ENCODE results near the gene TOMM20.
"Not testable (repeated sequence)": the region's sequence is repeated elsewhere in the genome, so short reads cannot be mapped to it uniquely, and the experiment has no call there.

Gene TOMM20

DNA sequence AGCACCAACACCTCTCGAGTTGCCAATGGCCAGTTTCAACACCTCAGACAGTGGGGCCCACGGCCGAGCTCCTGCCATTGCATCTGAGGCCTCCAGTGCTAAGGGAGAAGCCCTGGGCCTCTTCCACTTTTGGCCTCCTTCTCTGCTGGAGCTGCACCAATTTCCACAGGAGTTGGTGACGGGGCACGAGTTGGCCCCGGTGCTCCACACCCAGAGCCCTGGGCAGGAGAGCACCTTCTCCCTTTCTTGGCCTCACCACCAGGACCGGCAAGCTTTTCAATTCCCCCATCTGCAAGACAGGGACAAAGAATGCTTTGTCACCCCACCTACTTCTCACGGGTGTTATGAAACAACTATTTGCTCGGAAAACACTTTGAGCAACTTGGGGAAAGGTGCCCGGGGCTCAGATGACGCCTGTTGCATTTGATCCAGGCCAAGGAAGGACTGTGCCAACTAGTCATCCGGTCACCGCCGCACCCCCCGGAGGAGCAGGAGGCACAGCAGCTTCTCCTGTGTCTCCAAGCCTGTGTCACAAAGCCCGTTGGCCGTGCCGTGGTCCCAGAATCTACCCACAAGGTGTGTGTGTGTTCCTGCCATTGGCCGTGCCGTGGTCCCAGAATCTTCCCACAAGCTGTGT is 55.2 kb downstream of the TOMM20 start:
- no peaks in the 10 kb centered on the region; the same call in 1 of the 2 replicates for H3K79me2 ChIP-seq (ENCODE audit: control insufficient read depth, low read length)
- H3K4me2 ChIP-seq (ENCODE audit: low read length) = no peak overlapping the region
- H3K27me3 ChIP-seq (ENCODE audit: control insufficient read depth, low read length) = no peaks in the 10 kb centered on the region; the same call in 1 of the 2 replicates
- peaks cover 18% of the 10 kb centered on the region for H3K4me1 ChIP-seq (ENCODE audit: control insufficient read depth, low read length)
- H4K20me1 ChIP-seq (ENCODE audit: control insufficient read depth, insufficient read depth, low read depth, low read length) = no peaks in the 10 kb centered on the region
- no peaks in the 10 kb centered on the region for H3K9me2 ChIP-seq (replicated peaks; ENCODE audit: control insufficient read depth, low read length)
- no peak overlapping the region for H3K27ac ChIP-seq (ENCODE audit: low read depth, low read length)
- no peak for TF ChIP-seq EZH2phosphoT487 (IDR thresholded peaks at IDR 0.05; ENCODE audit: borderline replicate concordance, low read length)
- peaks cover 4% of the 10 kb centered on the region; the same call in 1 of the 2 replicates for H3F3A ChIP-seq (ENCODE audit: control insufficient read depth, insufficient read depth)
- H3K9me3 ChIP-seq (ENCODE audit: control insufficient read depth, insufficient read depth, low read length) = peaks cover 4% of the 10 kb centered on the region; the same call in 1 of the 2 replicates
- H3K4me3 ChIP-seq (ENCODE audit: low read length) = no peak overlapping the region
- H3K36me3 ChIP-seq (ENCODE audit: control insufficient read depth, low read length) = no peaks in the 10 kb centered on the region

- not testable (repeated sequence) for H3K27me3 ChIP-seq (ENCODE audit: control insufficient read depth, low read length); H3K4me2 ChIP-seq (ENCODE audit: low read length); H3K4me3 ChIP-seq (ENCODE audit: low read length); H3K36me3 ChIP-seq (ENCODE audit: control insufficient read depth, low read length); H3K9me3 ChIP-seq (ENCODE audit: control insufficient read depth, insufficient read depth, low read length); H3K27ac ChIP-seq (ENCODE audit: low read depth, low read length); H3K9me2 ChIP-seq (replicated peaks; ENCODE audit: control insufficient read depth, low read length); H3K79me2 ChIP-seq (ENCODE audit: control insufficient read depth, low read length); H4K20me1 ChIP-seq (ENCODE audit: control insufficient read depth, insufficient read depth, low read depth, low read length); H3F3A ChIP-seq (ENCODE audit: control insufficient read depth, insufficient read depth)
- peaks cover 18% of the 10 kb centered on the region for H3K4me1 ChIP-seq (ENCODE audit: control insufficient read depth, low read length)
These were observed 56.1 kb downstream of the TOMM20 start for GRCh38 chr1:235072577-235072976.

GRCh38 chr1:235072096-235072495 is 56.5 kb downstream of the TOMM20 start:
- no peaks in the 10 kb centered on the region for H3F3A ChIP-seq (ENCODE audit: control insufficient read depth, insufficient read depth)
- no peaks in the 10 kb centered on the region for H3K9me2 ChIP-seq (replicated peaks; ENCODE audit: control insufficient read depth, low read length)
- no peaks in the 10 kb centered on the region; the same call in 1 of the 2 replicates for H3K27me3 ChIP-seq (ENCODE audit: control insufficient read depth, low read length)
- no peaks in the 10 kb centered on the region for H4K20me1 ChIP-seq (ENCODE audit: control insufficient read depth, insufficient read depth, low read depth, low read length)
- no peak overlapping the region for H3K27ac ChIP-seq (ENCODE audit: low read depth, low read length)
- no peaks in the 10 kb centered on the region for H3K36me3 ChIP-seq (ENCODE audit: control insufficient read depth, low read length)
- no peak overlapping the region for H3K4me2 ChIP-seq (ENCODE audit: low read length)
- H3K4me3 ChIP-seq (ENCODE audit: low read length) = no peak overlapping the region
- H3K4me1 ChIP-seq (ENCODE audit: control insufficient read depth, low read length) = peaks cover 18% of the 10 kb centered on the region
- no peaks in the 10 kb centered on the region; the same call in 1 of the 2 replicates for H3K79me2 ChIP-seq (ENCODE audit: control insufficient read depth, low read length)
- TF ChIP-seq CTCF (IDR thresholded peaks at IDR 0.05; ENCODE audit: low read depth, low read length, poor library complexity, severe bottlenecking) = no peak
- no peak for TF ChIP-seq EZH2phosphoT487 (IDR thresholded peaks at IDR 0.05; ENCODE audit: borderline replicate concordance, low read length)
- no peaks in the 10 kb centered on the region for H3K9me3 ChIP-seq (ENCODE audit: control insufficient read depth, insufficient read depth, low read length)

- Histone ChIP-seq H3K27ac (ENCODE audit: low read depth, low read length) (no peak overlapping the region), H3K9me3 (ENCODE audit: control insufficient read depth, insufficient read depth, low read length) (no peaks in the 10 kb centered on the region), H4K20me1 (ENCODE audit: control insufficient read depth, insufficient read depth, low read depth, low read length) (no peaks in the 10 kb centered on the region), H3K27me3 (ENCODE audit: control insufficient read depth, low read length) (no peaks in the 10 kb centered on the region; the same call in 1 of the 2 replicates), H3K9me2 (replicated peaks; ENCODE audit: control insufficient read depth, low read length) (no peaks in the 10 kb centered on the region), H3K4me2 (ENCODE audit: low read length) (no peak overlapping the region), H3K79me2 (ENCODE audit: control insufficient read depth, low read length) (no peaks in the 10 kb centered on the region; the same call in 1 of the 2 replicates), H3K4me3 (ENCODE audit: low read length) (no peak overlapping the region), H3K36me3 (ENCODE audit: control insufficient read depth, low read length) (no peaks in the 10 kb centered on the region), H3K4me1 (ENCODE audit: control insufficient read depth, low read length) (peaks cover 18% of the 10 kb centered on the region), H3F3A (ENCODE audit: control insufficient read depth, insufficient read depth) (no peaks in the 10 kb centered on the region)
- TF ChIP-seq CTCF (IDR thresholded peaks at IDR 0.05; ENCODE audit: low read depth, low read length, poor library complexity, severe bottlenecking) (no peak), EZH2phosphoT487 (IDR thresholded peaks at IDR 0.05; ENCODE audit: borderline replicate concordance, low read length) (no peak)
These were observed 57.8 kb downstream of the TOMM20 start for GRCh38 chr1:235070819-235071218.

Measured in DOHH2 (cell line).